ENCODE measurements around the gene CHCHD5.
A peak's percentile ranks its signal among the peaks of the same experiment; 100 is the strongest.

The CHCHD5 gene

GRCh38 chr2:112625474-112626114 is 41.2 kb downstream of the CHCHD5 start:
- no peak for DNase-seq (ENCODE audit: low read depth)

DNA sequence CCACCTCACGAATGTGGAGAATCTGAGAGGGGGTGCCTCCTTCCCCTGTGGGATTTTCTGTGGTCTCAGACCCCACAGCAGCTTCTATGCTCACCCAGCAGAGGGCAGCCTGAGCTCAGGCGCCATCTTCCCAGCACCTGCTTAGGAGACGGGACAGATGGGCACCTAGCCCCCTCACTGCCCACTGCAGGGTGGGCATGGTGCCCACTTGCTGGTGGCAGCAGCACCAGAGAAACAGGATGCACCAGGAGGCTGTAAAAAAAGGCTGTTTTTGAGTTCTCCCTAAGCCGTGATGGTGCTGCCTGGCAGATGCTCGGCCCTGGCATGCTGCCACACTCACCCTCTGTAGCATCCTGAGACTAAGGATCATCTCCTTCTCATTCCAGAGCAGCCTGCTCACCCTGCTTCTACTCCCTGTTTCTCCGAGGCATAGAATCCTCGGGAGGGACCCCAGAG is 42.2 kb downstream of the CHCHD5 start:
- DNase-seq (ENCODE audit: low read depth): peak; percentile 54

DNA sequence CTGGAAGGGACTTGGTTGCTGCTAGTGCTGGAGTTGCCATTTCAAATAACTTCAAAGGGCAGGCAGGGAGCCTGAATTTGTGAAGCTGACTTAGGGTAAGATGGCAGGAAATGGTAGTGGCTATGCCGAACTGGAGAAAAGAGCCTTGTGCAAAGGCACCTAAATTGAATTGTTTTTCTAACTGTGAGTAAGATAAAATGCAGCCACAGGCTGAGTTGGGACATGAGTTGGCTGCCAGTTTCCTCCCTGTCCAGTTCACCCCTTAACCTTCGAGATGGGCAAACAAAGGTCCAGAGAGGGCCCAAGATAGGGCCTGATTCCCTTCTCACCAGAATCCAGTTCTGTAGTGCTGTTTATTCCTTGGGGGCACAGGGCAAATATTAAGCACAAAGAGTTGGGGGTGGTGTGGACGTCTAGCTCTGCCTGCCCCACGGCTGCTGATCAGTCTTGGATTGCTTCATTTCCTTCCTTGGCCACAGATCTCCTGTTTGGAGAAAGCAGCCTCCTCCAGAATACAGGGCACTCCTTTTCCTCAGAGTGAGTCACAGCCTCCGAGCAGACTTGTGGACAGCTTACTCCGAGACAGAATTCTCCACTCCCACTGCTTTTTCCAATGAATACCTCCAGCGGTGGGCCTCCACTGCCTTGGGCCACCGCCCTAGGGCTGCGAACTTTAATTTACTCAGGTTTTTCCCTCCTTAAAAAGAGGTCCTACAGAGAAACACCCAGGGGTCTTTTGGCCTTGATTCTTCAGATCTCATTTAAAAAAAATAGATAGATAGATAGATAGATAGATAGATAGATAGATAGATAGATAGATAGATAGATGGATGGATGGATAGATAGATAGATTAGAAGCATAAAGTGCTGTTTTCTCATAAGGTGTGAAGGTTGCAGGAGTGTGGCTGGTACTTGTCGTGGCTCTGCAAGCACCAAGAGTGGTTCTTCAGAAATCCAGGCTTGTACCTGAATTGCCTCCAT is 42.9 kb downstream of the CHCHD5 start:
- DNase-seq (ENCODE audit: low read depth): no peak

GRCh38 chr2:112629224-112629623 is 44.8 kb downstream of the CHCHD5 start:
- DNase-seq (ENCODE audit: low read depth): no peak

DNA sequence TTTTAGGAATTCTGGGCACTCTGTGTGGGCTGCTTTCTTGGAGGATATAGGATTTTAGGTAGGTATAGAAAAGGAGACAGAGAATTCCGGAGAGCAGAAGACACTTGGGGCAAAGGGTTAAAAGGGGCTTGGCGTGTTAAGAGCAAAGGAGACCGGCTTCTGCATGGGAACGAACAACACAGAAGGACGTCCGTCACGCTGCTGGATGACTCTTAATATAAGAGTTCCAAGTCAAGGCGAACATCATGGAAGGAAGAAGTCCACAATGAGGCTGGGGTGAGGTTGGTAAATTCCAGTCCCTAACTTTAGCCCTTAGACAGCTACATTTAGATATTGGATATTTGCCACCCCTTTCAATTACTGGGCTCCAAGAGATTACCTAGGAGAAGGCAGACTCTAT is 45.4 kb downstream of the CHCHD5 start:
- no peak for DNase-seq (ENCODE audit: low read depth)

GRCh38 chr2:112630268-112630667 is 45.9 kb downstream of the CHCHD5 start:
- no peak for DNase-seq (ENCODE audit: low read depth)

- DNase-seq (ENCODE audit: low read depth): no peak
Observed at GRCh38 chr2:112633708-112634107, 49.3 kb downstream of the CHCHD5 start.

- no peak for DNase-seq (ENCODE audit: low read depth)
Observed at GRCh38 chr2:112634153-112634873, 49.9 kb downstream of the CHCHD5 start.

GRCh38 chr2:112634874-112635157 is 50.4 kb downstream of the CHCHD5 start:
- no peak for DNase-seq (ENCODE audit: low read depth)

GRCh38 chr2:112636605-112637288 is 52.3 kb downstream of the CHCHD5 start:
- peak; percentile 35 for DNase-seq (ENCODE audit: low read depth)

DNA sequence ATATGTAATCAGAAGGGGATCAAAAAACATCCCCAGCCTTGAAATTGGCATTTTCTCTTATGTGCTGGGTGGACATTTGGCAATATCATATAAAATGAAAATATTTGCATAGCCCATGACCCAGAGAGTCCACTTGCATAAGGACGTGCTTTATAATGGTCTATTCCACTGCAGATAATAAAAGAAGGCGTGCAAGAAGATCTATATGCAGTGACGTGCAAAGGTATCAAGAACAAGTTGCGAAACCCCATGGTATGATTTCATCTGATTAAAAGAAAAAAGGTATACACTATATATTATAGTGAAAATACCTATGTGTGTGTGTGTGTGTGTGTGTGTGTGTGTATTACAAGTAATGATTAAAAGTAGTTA is 52.9 kb downstream of the CHCHD5 start:
- DNase-seq (ENCODE audit: low read depth): no peak
